Bronchial epithelial cell (primary cell): ENCODE measurements around the gene MRPS5. TPM values are rescaled to one million over a fixed set of nuclear protein-coding genes. Genes with fewer than 3 reads are reported as not detected.

Source experiments
- DNase-seq: peaks from one replicate; pipeline ENCODE4 v3.0.0-alpha.2; 2010; ENCODE audit warnings: low read depth
- FAIRE-seq: peaks from 2 replicates; lab custom pipeline; 2011; peaks lifted over from hg19 to GRCh38; lab: Jason Lieb, UNC
- H3K27me3 ChIP-seq: 2 replicates; pipeline ENCODE4 v1.5.1; 2011; ENCODE audit warnings: low read length; ENCODE audit not compliant: control insufficient read depth, insufficient read depth
- H3K36me3 ChIP-seq: 2 replicates; pipeline ENCODE4 v1.5.1; 2011; ENCODE audit warnings: low read length; ENCODE audit not compliant: control insufficient read depth, insufficient read depth
- H3K4me3 ChIP-seq: 2 replicates; pipeline ENCODE4 v1.5.1; 2011; ENCODE audit warnings: mild to moderate bottlenecking, low read depth, low read length, control low read depth
- total RNA-seq: library from RNA; depleted of rRNA; stranded (reverse); fragments of >200 nt; gene quantifications from 2 replicates; pipeline ENCODE4 v1.2.1, GENCODE V29; 2014
- TF ChIP-seq, protein P1 (sequence below): IDR thresholded peaks from 2 replicates; pipeline ENCODE4 v1.5.1; 2011; ENCODE audit warnings: mild to moderate bottlenecking, moderate library complexity, low read length, control low read depth, inconsistent platforms; ENCODE audit not compliant: insufficient read depth, severe bottlenecking

The MRPS5 gene
- total RNA-seq, 1 donor from 2014 or later: 59.8 TPM

DNA sequence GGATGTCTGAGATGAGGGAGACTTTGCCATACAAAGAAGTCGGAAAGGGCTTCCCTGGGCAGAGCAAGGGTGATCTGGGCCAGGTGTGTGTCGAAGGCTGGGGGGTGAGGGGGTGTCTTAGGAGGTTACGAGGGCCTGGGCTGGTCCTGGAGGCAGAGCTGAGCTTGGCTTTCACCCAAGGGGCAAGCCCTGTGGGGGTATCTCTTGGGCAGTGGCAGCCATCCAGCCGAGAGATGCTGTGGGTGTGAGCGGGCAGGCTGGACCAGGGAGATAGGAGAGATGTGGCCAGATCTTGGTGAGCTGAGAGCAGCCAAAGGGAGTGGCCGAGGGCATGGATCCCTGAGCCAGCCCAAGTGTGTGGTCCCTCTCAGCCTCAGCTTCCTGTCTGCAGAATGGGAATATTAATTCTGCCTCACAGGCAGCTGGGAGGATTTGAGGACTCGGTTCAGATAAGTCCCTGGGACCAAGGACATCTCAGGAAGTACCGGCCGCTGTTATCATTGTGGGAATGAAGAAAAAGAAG lies 63.1 kb downstream of the MRPS5 start:
- Histone ChIP-seq H3K4me3 (no peak overlapping the region), H3K27me3 (peaks cover 2% of the 10 kb centered on the region), H3K36me3 (no peaks in the 10 kb centered on the region)
- TF ChIP-seq, protein P1, sequence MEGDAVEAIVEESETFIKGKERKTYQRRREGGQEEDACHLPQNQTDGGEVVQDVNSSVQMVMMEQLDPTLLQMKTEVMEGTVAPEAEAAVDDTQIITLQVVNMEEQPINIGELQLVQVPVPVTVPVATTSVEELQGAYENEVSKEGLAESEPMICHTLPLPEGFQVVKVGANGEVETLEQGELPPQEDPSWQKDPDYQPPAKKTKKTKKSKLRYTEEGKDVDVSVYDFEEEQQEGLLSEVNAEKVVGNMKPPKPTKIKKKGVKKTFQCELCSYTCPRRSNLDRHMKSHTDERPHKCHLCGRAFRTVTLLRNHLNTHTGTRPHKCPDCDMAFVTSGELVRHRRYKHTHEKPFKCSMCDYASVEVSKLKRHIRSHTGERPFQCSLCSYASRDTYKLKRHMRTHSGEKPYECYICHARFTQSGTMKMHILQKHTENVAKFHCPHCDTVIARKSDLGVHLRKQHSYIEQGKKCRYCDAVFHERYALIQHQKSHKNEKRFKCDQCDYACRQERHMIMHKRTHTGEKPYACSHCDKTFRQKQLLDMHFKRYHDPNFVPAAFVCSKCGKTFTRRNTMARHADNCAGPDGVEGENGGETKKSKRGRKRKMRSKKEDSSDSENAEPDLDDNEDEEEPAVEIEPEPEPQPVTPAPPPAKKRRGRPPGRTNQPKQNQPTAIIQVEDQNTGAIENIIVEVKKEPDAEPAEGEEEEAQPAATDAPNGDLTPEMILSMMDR: no peak
- no peak for FAIRE-seq
- DNase-seq: no peak

DNA sequence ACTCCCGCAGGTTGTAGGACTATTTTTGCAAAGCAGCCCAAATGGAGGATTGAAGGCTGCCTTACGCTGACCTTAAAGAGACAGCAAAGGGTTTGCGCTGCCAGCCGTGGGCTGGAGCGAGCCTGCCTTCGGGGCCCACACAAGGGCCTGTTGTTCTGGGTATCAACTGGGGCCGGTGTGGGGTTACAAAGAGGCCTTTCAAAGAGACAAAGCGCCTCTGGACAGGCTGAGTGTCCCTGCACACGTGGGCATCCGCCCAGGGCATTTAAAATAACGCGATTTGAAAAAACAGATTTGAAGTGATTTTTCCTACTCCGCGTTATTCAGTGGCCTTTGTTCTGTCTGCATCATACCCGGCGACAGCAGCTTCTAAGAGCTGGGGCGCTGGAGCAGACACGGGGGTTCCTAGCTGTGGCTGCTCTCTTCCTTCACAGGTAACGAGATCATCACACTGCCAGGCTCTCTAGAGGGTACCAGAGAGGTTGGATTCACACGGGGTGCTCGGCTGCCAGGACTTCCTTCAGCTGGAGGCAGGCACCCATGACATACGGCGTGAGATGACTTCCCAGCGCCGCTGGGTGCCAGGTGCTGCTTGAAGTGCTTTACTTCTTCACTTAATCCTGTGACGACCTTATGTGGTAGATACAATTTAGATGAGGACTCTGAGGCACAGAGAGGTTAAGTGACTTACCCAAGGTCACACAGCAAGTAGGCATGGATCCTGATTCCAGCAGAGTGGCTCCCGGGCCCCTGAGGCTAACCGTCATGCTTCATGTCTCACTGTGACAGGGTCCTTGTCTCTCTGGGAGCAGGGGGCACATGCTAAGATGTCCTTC lies 63.9 kb downstream of the MRPS5 start:
- peaks cover 2% of the 10 kb centered on the region for H3K27me3 ChIP-seq
- DNase-seq: no peak
- no peaks in the 10 kb centered on the region for H3K36me3 ChIP-seq
- no peak for FAIRE-seq
- H3K4me3 ChIP-seq: no peak overlapping the region
- TF ChIP-seq, protein P1: no peak

DNA sequence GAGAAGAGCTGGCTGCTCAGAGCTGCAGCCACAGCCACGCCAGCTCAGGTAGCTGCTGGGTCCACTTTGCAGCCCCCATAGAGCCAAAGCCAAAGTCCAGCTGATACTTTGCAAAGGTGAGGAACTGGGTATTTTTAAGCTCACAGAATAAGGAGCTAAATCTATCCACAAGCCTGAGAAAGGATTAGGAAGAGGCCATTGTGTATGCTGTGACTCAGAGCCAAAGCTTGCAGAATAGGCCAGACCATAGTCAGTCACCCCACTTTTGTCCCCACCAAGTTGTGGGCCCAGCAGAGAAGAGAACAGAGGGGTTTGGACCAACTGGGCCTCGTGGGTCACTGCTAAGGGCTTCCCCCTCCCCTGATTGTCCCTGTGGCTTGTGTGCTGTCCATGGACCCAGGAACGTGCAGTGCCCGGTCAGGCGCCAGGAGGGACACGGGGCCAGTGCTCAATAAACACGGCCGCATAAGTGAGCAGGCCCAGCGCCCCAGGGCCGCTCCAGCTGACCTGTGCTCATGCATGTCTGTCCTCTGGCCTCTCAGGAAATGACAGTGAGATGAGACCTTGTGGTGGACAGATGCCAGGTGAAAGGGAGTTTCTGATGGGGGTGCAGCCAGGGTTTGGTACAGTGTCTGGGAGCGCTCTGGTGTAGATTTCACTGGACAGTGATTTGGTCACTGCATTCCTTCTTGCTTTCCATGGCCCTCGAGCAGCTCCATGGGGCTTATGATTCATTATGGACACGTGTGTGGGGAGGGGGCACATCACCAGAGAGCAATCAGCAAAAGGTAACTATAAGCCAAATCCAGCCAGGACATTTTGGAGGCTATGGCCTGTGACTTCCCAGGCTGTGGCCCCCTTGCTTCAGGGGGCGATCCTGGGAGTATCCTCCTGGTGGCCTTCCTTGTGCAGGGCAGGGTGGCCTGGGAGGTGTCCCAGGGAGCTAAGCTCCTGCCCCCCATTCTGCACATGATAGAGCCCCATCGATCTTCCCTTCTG lies 64.8 kb downstream of the MRPS5 start:
- DNase-seq: no peak
- FAIRE-seq: no peak
- no peaks in the 10 kb centered on the region for H3K36me3 ChIP-seq
- H3K4me3 ChIP-seq: no peak overlapping the region
- H3K27me3 ChIP-seq: peaks cover 2% of the 10 kb centered on the region
- TF ChIP-seq, protein P1: no peak

DNA sequence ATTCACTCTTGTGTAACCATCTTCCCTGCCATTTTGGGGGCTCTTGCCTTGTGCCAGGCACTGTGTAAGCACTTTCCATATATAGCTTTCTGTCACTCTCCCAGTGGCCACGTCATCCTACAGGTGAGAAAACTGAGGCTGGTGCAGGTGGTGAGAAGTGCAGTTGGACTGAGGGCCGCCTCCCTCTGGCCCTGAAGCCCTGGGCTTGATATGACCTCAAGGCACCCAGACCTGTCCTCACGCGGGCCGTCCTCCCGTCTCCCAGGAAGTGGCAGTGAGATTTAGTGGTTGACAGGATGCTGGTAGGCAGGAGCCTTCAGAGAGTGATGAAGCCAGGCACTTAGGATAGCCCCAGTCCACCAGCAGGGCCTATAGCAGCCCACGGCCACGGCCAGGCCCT lies 65.6 kb downstream of the MRPS5 start:
- DNase-seq (no peak), FAIRE-seq (no peak)
- peaks cover 2% of the 10 kb centered on the region for H3K27me3 ChIP-seq
- H3K4me3 ChIP-seq: no peak overlapping the region
- H3K36me3 ChIP-seq: no peaks in the 10 kb centered on the region
- TF ChIP-seq, protein P1: no peak

DNA sequence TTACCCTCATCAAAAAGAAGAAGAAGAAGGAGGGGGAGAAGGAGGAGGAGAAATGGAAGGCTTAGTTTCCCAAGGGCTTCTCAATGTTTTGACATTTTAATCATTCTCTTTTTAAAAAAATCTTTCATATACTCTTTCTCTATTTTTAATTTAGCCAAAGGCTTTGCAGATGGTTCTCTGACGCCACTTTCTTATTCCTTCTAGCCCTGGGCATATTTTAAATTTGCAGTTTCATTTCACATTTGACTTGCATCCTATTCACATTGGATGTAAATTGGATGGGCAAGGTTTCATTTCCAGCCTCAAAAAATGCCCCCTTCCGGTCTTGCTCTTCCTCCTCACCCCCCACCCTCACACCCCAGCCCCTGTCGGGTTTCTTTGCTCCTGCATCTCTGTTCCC lies 66.3 kb downstream of the MRPS5 start:
- TF ChIP-seq, protein P1: no peak
- FAIRE-seq: no peak
- no peaks in the 10 kb centered on the region for H3K36me3 ChIP-seq
- peaks cover 3% of the 10 kb centered on the region for H3K27me3 ChIP-seq
- no peak for DNase-seq
- no peak overlapping the region for H3K4me3 ChIP-seq
